ENCODE results near the gene ATG4C. TPM values are rescaled to one million over a fixed set of nuclear protein-coding genes. Genes with fewer than 3 reads are reported as not detected.
"Not testable (repeated sequence)": the region's sequence is repeated elsewhere in the genome, so short reads cannot be mapped to it uniquely, and the experiment has no call there.

Gene ATG4C
- total and polyA plus RNA-seq, 2 experiments from 2014 or later = 7.2 to 10.6 TPM

- no peak overlapping the region for H3K4me3 ChIP-seq
- H3K27ac ChIP-seq = no peak overlapping the region
- no peaks in the 10 kb centered on the region for H3K79me2 ChIP-seq
- no peaks in the 10 kb centered on the region for H4K20me1 ChIP-seq (ENCODE audit: insufficient read depth, poor library complexity, severe bottlenecking)
- no peak for DNase-seq (ENCODE audit: low spot score)
- no peak overlapping the region for H2AFZ ChIP-seq
- H3K36me3 ChIP-seq (replicated peaks; ENCODE audit: insufficient read depth, low read depth) = no peaks in the 10 kb centered on the region
- H3K4me2 ChIP-seq = no peak overlapping the region
- no peaks in the 10 kb centered on the region for H3K4me1 ChIP-seq (ENCODE audit: insufficient read depth)
- H3K9me3 ChIP-seq (ENCODE audit: low read depth) = no peaks in the 10 kb centered on the region
- H3K27me3 ChIP-seq = no peaks in the 10 kb centered on the region
- TF ChIP-seq CTCF (IDR thresholded peaks at IDR 0.05; ENCODE audit: poor library complexity) (no peak), EZH2phosphoT487 (IDR thresholded peaks at IDR 0.05; ENCODE audit: low read depth, severe bottlenecking, unreplicated experiment) (no peak), EZH2 (IDR thresholded peaks at IDR 0.05; ENCODE audit: borderline replicate concordance) (no peak)
- no peaks in the 10 kb centered on the region for H3K9me2 ChIP-seq (replicated peaks; ENCODE audit: insufficient read depth)
- 50% methylated on average over 4 of the region's 4 CpGs for WGBS (ENCODE audit: low lambda C conversion rate, missing lambda C conversion rate)
Observed at GRCh38 chr1:62765981-62766380, 18.0 kb upstream of the ATG4C start.

GRCh38 chr1:62768551-62768950 is 15.4 kb upstream of the ATG4C start:
- not testable (repeated sequence) for DNase-seq (ENCODE audit: low spot score); H3K4me1 ChIP-seq (ENCODE audit: insufficient read depth); H3K4me3 ChIP-seq; H3K27ac ChIP-seq; H3K36me3 ChIP-seq (replicated peaks; ENCODE audit: insufficient read depth, low read depth); H4K20me1 ChIP-seq (ENCODE audit: insufficient read depth, poor library complexity, severe bottlenecking); H3K9me3 ChIP-seq (ENCODE audit: low read depth); H3K4me2 ChIP-seq; H3K9me2 ChIP-seq (replicated peaks; ENCODE audit: insufficient read depth); H2AFZ ChIP-seq; H3K27me3 ChIP-seq; H3K79me2 ChIP-seq
- WGBS (ENCODE audit: low lambda C conversion rate, missing lambda C conversion rate) = 92% methylated on average over 11 of the region's 11 CpGs

- Histone ChIP-seq H2AFZ (no peak overlapping the region), H3K4me1 (ENCODE audit: insufficient read depth) (no peaks in the 10 kb centered on the region), H3K27ac (no peak overlapping the region), H3K4me2 (no peak overlapping the region), H3K27me3 (no peaks in the 10 kb centered on the region), H3K9me3 (ENCODE audit: low read depth) (no peaks in the 10 kb centered on the region), H3K9me2 (replicated peaks; ENCODE audit: insufficient read depth) (no peaks in the 10 kb centered on the region), H3K36me3 (replicated peaks; ENCODE audit: insufficient read depth, low read depth) (no peaks in the 10 kb centered on the region), H3K79me2 (no peaks in the 10 kb centered on the region), H4K20me1 (ENCODE audit: insufficient read depth, poor library complexity, severe bottlenecking) (no peaks in the 10 kb centered on the region), H3K4me3 (no peak overlapping the region)
- DNase-seq (ENCODE audit: low spot score) = no peak
- WGBS (ENCODE audit: low lambda C conversion rate, missing lambda C conversion rate) = 90% methylated on average over 1 of the region's 1 CpG
- TF ChIP-seq EZH2phosphoT487 (IDR thresholded peaks at IDR 0.05; ENCODE audit: low read depth, severe bottlenecking, unreplicated experiment) (no peak), CTCF (IDR thresholded peaks at IDR 0.05; ENCODE audit: poor library complexity) (no peak), EZH2 (IDR thresholded peaks at IDR 0.05; ENCODE audit: borderline replicate concordance) (no peak)
Observed at GRCh38 chr1:62772607-62773295, 11.2 kb upstream of the ATG4C start.

- no peak overlapping the region for H3K27ac ChIP-seq
- 93% methylated on average over 2 of the region's 2 CpGs for WGBS (ENCODE audit: low lambda C conversion rate, missing lambda C conversion rate)
- no peaks in the 10 kb centered on the region for H4K20me1 ChIP-seq (ENCODE audit: insufficient read depth, poor library complexity, severe bottlenecking)
- H3K27me3 ChIP-seq = no peaks in the 10 kb centered on the region
- no peak overlapping the region for H2AFZ ChIP-seq
- H3K36me3 ChIP-seq (replicated peaks; ENCODE audit: insufficient read depth, low read depth) = no peaks in the 10 kb centered on the region
- H3K9me2 ChIP-seq (replicated peaks; ENCODE audit: insufficient read depth) = no peaks in the 10 kb centered on the region
- DNase-seq (ENCODE audit: low spot score) = no peak
- no peaks in the 10 kb centered on the region for H3K4me1 ChIP-seq (ENCODE audit: insufficient read depth)
- H3K79me2 ChIP-seq = no peaks in the 10 kb centered on the region
- no peak overlapping the region for H3K4me2 ChIP-seq
- no peak overlapping the region for H3K4me3 ChIP-seq
- no peaks in the 10 kb centered on the region for H3K9me3 ChIP-seq (ENCODE audit: low read depth)
- no peak for TF ChIP-seq EZH2 (IDR thresholded peaks at IDR 0.05; ENCODE audit: borderline replicate concordance)
- no peak for TF ChIP-seq CTCF (IDR thresholded peaks at IDR 0.05; ENCODE audit: poor library complexity)
- no peak for TF ChIP-seq EZH2phosphoT487 (IDR thresholded peaks at IDR 0.05; ENCODE audit: low read depth, severe bottlenecking, unreplicated experiment)
Observed at GRCh38 chr1:62774006-62774405, 9.9 kb upstream of the ATG4C start.
